A549 (cell line): ENCODE data around the gene MRPL42. TPM values are rescaled to one million over a fixed set of nuclear protein-coding genes. Genes with fewer than 3 reads are reported as not detected.
A peak's percentile ranks its signal among the peaks of the same experiment; 100 is the strongest.
"Not testable (repeated sequence)": the region's sequence is repeated elsewhere in the genome, so short reads cannot be mapped to it uniquely, and the experiment has no call there.

ENCODE experiments used
- ATAC-seq, 2 experiments: fragments of 200-7000 bp in 1 of 2; fragments of >200 bp in 1 of 2; cut with Nextera tagmentation in 1 of 2; cut with Tn5 transposase in 1 of 2; 3 replicates each; pipeline versions ENCODE4 v1.8.0 to v1.9.1; 2018 to 2020; ENCODE audit warnings: mild to moderate bottlenecking in 1 of 2, moderate library complexity in 1 of 2
- CTCF ChIA-PET: fragments of 300-600 bp; sonication (Branson Sonifier 250); formaldehyde crosslinking; extraction: SDS; loops from one replicate; lab custom pipeline; 2021; ENCODE audit warnings: antibody characterized with exemption, inconsistent platforms; lab: Yijun Ruan, JAX
- POLR2A ChIA-PET: fragments of 350-600 bp; formaldehyde crosslinking; extraction: SDS; loops from one replicate; lab custom pipeline; 2021; ENCODE audit warnings: antibody characterized with exemption, inconsistent platforms; lab: Yijun Ruan, JAX
- DNase-seq, 2 experiments: peaks; one replicate each; pipeline versions ENCODE4 v3.0.0 to v3.0.0-alpha.2; 2011 to 2016; ENCODE audit warnings: low read depth in 1 of 2, low spot score in 1 of 2
- FAIRE-seq: peaks from 2 replicates; lab custom pipeline; 2011; peaks lifted over from hg19 to GRCh38; lab: Jason Lieb, UNC
- H3K27ac ChIP-seq, 2 experiments: fragments of >200 bp; sonication (Bioruptor Twin); formaldehyde crosslinking; 3 replicates each; pipeline ENCODE4 v1.5.1; 2016 to 2017
- H3K4me1 ChIP-seq: fragments of >200 bp; sonication (Bioruptor Twin); formaldehyde crosslinking; 3 replicates; pipeline ENCODE4 v1.6.1; 2016
- H3K4me2 ChIP-seq: fragments of >200 bp; sonication (Bioruptor Twin); formaldehyde crosslinking; 3 replicates; pipeline ENCODE4 v1.6.1; 2016
- H3K4me3 ChIP-seq: fragments of >200 bp; sonication (Bioruptor Twin); formaldehyde crosslinking; 3 replicates; pipeline ENCODE4 v1.5.1; 2016
- H3K9me3 ChIP-seq: fragments of >200 bp; sonication (Bioruptor Twin); formaldehyde crosslinking; 3 replicates; pipeline ENCODE4 v1.6.1; 2016
- CBX2 ChIP-seq: fragments of 200-600 bp; sonication (generic); IDR thresholded peaks from 2 replicates; pipeline ENCODE4 v1.6.1; 2016; ENCODE audit warnings: low read depth, mild to moderate bottlenecking, borderline replicate concordance
- CHD2 ChIP-seq: fragments of 150-350 bp; IDR thresholded peaks from 2 replicates; pipeline ENCODE4 v1.6.1; 2014; ENCODE audit warnings: low read length; ENCODE audit not compliant: partially characterized antibody
- CHD4 ChIP-seq: fragments of 200-600 bp; sonication (generic); IDR thresholded peaks from 2 replicates; pipeline ENCODE4 v1.6.1; 2016; ENCODE audit warnings: antibody characterized with exemption, mild to moderate bottlenecking, borderline replicate concordance
- FOSB ChIP-seq: fragments of 250-450 bp; sonication (Bioruptor Pico); IDR thresholded peaks from 2 replicates; pipeline ENCODE4 v1.5.0; 2020; ENCODE audit warnings: mild to moderate bottlenecking, moderate library complexity
- FOSL2 ChIP-seq, 2 experiments: fragments of 450-650 bp in 1 of 2; fragments of >200 bp in 1 of 2; sonication (Bioruptor Twin) in 1 of 2; formaldehyde crosslinking; IDR thresholded peaks; 2 replicates each; pipeline versions ENCODE4 v1.5.0 to v1.6.1; 2016 to 2020; ENCODE audit warnings: mild to moderate bottlenecking in 1 of 2, moderate library complexity in 1 of 2
- FOXS1 ChIP-seq: fragments of 250-450 bp; sonication (Bioruptor Pico); IDR thresholded peaks from 2 replicates; pipeline ENCODE4 v1.5.0; 2020; ENCODE audit warnings: mild to moderate bottlenecking, moderate library complexity
- GATA3 ChIP-seq: IDR thresholded peaks from 2 replicates; pipeline ENCODE4 v1.6.1; 2012; ENCODE audit warnings: borderline replicate concordance
- HEYL ChIP-seq: fragments of 250-450 bp; sonication (Bioruptor Pico); IDR thresholded peaks from 2 replicates; pipeline ENCODE4 v1.8.0; 2021; ENCODE audit warnings: mild to moderate bottlenecking, moderate library complexity
- HOXA7 ChIP-seq: fragments of 250-450 bp; sonication (Bioruptor Pico); IDR thresholded peaks from 2 replicates; pipeline ENCODE4 v1.5.0; 2020; ENCODE audit warnings: mild to moderate bottlenecking, moderate library complexity
- JUN ChIP-seq, 2 experiments: fragments of >200 bp; sonication (Bioruptor Twin); formaldehyde crosslinking; IDR thresholded peaks; 2 replicates in 1 of 2; 3 replicates in 1 of 2; pipeline ENCODE4 v1.6.1; 2016 to 2017
- JUNB ChIP-seq: fragments of >200 bp; sonication (Bioruptor Twin); formaldehyde crosslinking; IDR thresholded peaks from 2 replicates; pipeline ENCODE4 v1.6.1; 2016
- MAFK ChIP-seq: fragments of 450-650 bp; IDR thresholded peaks from 2 replicates; pipeline ENCODE4 v1.6.1; 2014; ENCODE audit not compliant: partially characterized antibody
- MAZ ChIP-seq: fragments of 150-350 bp; IDR thresholded peaks from 2 replicates; pipeline ENCODE4 v1.6.1; 2014; ENCODE audit warnings: antibody characterized with exemption, low read depth, low read length, borderline replicate concordance
- NFE2L2 ChIP-seq: fragments of 150-350 bp; conservative IDR thresholded peaks from 2 replicates; pipeline ENCODE4 v1.6.1; 2014; ENCODE audit warnings: low read length
- NPAS2 ChIP-seq: fragments of 250-450 bp; sonication (Bioruptor Pico); IDR thresholded peaks from 2 replicates; pipeline ENCODE4 v1.8.0; 2022; ENCODE audit warnings: mild to moderate bottlenecking, moderate library complexity, borderline replicate concordance
- NR3C1 ChIP-seq: fragments of >200 bp; sonication (Bioruptor Twin); formaldehyde crosslinking; IDR thresholded peaks from 3 replicates; pipeline ENCODE4 v1.6.1; 2017
- PHF8 ChIP-seq: fragments of 200-600 bp; sonication (generic); IDR thresholded peaks from 2 replicates; pipeline ENCODE4 v1.6.1; 2016; ENCODE audit warnings: low read depth, mild to moderate bottlenecking, antibody characterized with exemption, moderate library complexity, borderline replicate concordance
- RAD21 ChIP-seq, 2 experiments: fragments of >200 bp in 1 of 2; sonication (Bioruptor Twin) in 1 of 2; formaldehyde crosslinking in 1 of 2; IDR thresholded peaks in 1 of 2; conservative IDR thresholded peaks in 1 of 2; 2 replicates in 1 of 2; 3 replicates in 1 of 2; pipeline ENCODE4 v1.6.1; 2012 to 2018; ENCODE audit warnings: inconsistent platforms in 1 of 2
- RCOR1 ChIP-seq: fragments of 150-350 bp; IDR thresholded peaks from 2 replicates; pipeline ENCODE4 v1.6.1; 2014; ENCODE audit warnings: antibody characterized with exemption, low read length, low read depth
- RFX5 ChIP-seq: fragments of 450-650 bp; IDR thresholded peaks from 2 replicates; pipeline ENCODE4 v1.7.1; 2014; ENCODE audit warnings: antibody characterized with exemption, mild to moderate bottlenecking, moderate library complexity
- TFCP2L1 ChIP-seq: fragments of 250-450 bp; sonication (Bioruptor Pico); IDR thresholded peaks from 2 replicates; pipeline ENCODE4 v1.5.0; 2021; ENCODE audit warnings: mild to moderate bottlenecking
- WGBS: methylation state at CpG from one replicate; pipeline ENCODE4 v1.1.6; 2017; ENCODE audit errors: missing lambda C conversion rate; 5-methylcytosine and 5-hydroxymethylcytosine counted together
- polyA plus RNA-seq, 4 experiments: library from polyadenylated mRNA; depleted of rRNA in 3 of 4; stranded (reverse); fragments of >200 nt; fragmentation: RNase III in 1 of 4; extraction: RNeasy Plus Mini Kit Qiagen cat#74134 plus additional on column Dnase treatment in 1 of 4; gene quantifications; 2 replicates in 3 of 4; 3 replicates in 1 of 4; pipeline ENCODE4 v1.2.3, GENCODE V29; 2011 to 2017
- TF ChIP-seq, protein P1 (sequence below): IDR thresholded peaks from 2 replicates; pipeline ENCODE4 v1.6.1; 2012
- TF ChIP-seq, protein P2 (sequence below): fragments of 150-350 bp; IDR thresholded peaks from 2 replicates; pipeline ENCODE4 v1.6.1; 2014; ENCODE audit warnings: low read depth, mild to moderate bottlenecking, low read length
- TF ChIP-seq, protein P3 (sequence below): fragments of >200 bp; sonication (Bioruptor Twin); formaldehyde crosslinking; IDR thresholded peaks from 2 replicates; pipeline ENCODE4 v1.6.1; 2016

Gene MRPL42
- polyA plus RNA-seq, 2 of the 4 experiments (the other 2 are of a cell fraction): 73.6 to 201 TPM

GRCh38 chr12:93430280-93430679 is 37.0 kb upstream of the MRPL42 start:
- ChIA-PET CTCF (interaction anchor here (1.0 to 4.4 kb wide), 2 partner anchors 10 to 34 kb away, joined by 3 to 29 read pairs; no protein-coding TSS in a partner anchor), POLR2A (no interaction called here)
- ATAC-seq: no peak
- no peak overlapping the region for H3K4me2 ChIP-seq
- FAIRE-seq: no peak
- 76% methylated on average over 4 of the region's 4 CpGs for WGBS
- H3K4me3 ChIP-seq: no peak overlapping the region
- H3K9me3 ChIP-seq: no peaks in the 10 kb centered on the region
- TF ChIP-seq MAFK: peak; percentile 41
- TF ChIP-seq CHD4: no peak
- TF ChIP-seq, all 56 proteins: peak for 1
- Histone ChIP-seq H3K4me1 (peaks cover 37% of the 10 kb centered on the region), H3K27ac (no peak overlapping the region)
- no peak for DNase-seq

DNA sequence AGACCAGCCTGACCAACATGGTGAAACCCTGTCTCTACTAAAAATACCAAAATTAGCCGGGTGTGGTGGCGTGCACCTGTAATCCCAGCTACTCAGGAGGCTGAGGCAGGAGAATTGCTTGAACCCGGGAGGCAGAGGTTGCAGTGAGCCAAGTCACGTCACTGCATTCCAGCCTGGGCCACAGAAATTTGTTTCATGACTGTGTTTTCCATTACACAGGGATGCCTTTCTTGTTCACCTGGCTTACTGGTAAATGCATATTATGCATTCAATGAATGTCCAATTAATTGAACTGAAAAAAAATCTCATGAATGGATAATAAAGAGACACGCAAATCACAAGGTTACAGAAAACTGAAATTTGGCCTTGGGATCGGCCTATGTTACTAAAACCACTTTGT is 35.3 kb upstream of the MRPL42 start:
- H3K9me3 ChIP-seq, FAIRE-seq, ATAC-seq, POLR2A ChIA-PET, H3K27ac ChIP-seq, H3K4me2 ChIP-seq, H3K4me3 ChIP-seq, DNase-seq: not testable (repeated sequence)
- WGBS: 98% methylated on average over 6 of the region's 6 CpGs
- H3K4me1 ChIP-seq: peaks cover 36% of the 10 kb centered on the region
- CTCF ChIA-PET: interaction anchor here (1.3 to 2.0 kb wide), 4 partner anchors 12 to 670 kb away, joined by 3 to 7 read pairs (median 4); no protein-coding TSS in a partner anchor

- POLR2A ChIA-PET: no interaction called here
- no peak for FAIRE-seq
These were observed 33.0 kb upstream of the MRPL42 start for GRCh38 chr12:93434256-93434865.

GRCh38 chr12:93438266-93439050 is 28.9 kb upstream of the MRPL42 start:
- 88% methylated on average over 3 of the region's 3 CpGs for WGBS
- TF ChIP-seq MAFK (no peak), HOXA7 (CRISPR knock-in tag) (no peak), FOSL2 (IDR thresholded peaks at IDR 0.05) (no peak), FOSL2 (CRISPR knock-in tag; IDR thresholded peaks at IDR 0.05) (no peak), FOSB (CRISPR knock-in tag) (no peak), FOXS1 (CRISPR knock-in tag) (no peak), CBX2 (no peak), RAD21 (conservative IDR thresholded peaks at IDR 0.05 in 1 of 2, IDR thresholded peaks at IDR 0.05 in 1 of 2) (no peak), JUNB (no peak), NPAS2 (CRISPR knock-in tag) (no peak), HEYL (CRISPR knock-in tag) (no peak), NR3C1 (no peak), CHD2 (no peak), RFX5 (no peak), JUN (IDR thresholded peaks at IDR 0.05) (no peak), NFE2L2 (no peak), MAZ (no peak), TFCP2L1 (CRISPR knock-in tag) (no peak)
- TF ChIP-seq, protein P1, sequence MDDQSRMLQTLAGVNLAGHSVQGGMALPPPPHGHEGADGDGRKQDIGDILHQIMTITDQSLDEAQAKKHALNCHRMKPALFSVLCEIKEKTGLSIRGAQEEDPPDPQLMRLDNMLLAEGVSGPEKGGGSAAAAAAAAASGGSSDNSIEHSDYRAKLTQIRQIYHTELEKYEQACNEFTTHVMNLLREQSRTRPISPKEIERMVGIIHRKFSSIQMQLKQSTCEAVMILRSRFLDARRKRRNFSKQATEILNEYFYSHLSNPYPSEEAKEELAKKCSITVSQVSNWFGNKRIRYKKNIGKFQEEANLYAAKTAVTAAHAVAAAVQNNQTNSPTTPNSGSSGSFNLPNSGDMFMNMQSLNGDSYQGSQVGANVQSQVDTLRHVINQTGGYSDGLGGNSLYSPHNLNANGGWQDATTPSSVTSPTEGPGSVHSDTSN: no peak
- TF ChIP-seq, protein P2, sequence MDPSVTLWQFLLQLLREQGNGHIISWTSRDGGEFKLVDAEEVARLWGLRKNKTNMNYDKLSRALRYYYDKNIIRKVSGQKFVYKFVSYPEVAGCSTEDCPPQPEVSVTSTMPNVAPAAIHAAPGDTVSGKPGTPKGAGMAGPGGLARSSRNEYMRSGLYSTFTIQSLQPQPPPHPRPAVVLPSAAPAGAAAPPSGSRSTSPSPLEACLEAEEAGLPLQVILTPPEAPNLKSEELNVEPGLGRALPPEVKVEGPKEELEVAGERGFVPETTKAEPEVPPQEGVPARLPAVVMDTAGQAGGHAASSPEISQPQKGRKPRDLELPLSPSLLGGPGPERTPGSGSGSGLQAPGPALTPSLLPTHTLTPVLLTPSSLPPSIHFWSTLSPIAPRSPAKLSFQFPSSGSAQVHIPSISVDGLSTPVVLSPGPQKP: no peak
- ChIA-PET POLR2A (no interaction called here), CTCF (interaction anchor here (1.0 to 2.7 kb wide), 4 partner anchors 12 to 664 kb away, joined by 3 to 13 read pairs (median 4); no protein-coding TSS in a partner anchor)
- H3K4me1 ChIP-seq: peaks cover 41% of the 10 kb centered on the region
- FAIRE-seq: no peak
- no peak overlapping the region for H3K4me3 ChIP-seq
- DNase-seq: no peak
- no peaks in the 10 kb centered on the region for H3K9me3 ChIP-seq
- H3K27ac ChIP-seq: no peak overlapping the region
- ATAC-seq: no peak
- H3K4me2 ChIP-seq: peak overlapping the region; percentile 75

More at GRCh38 chr12:93434256-93434865, 33.0 kb upstream of the MRPL42 start:
- 88% methylated on average over 5 of the region's 5 CpGs for WGBS
- CTCF ChIA-PET: interaction anchor here (0.8 to 1.6 kb wide), 2 partner anchors 15 to 33 kb away, joined by 3 to 8 read pairs; no protein-coding TSS in a partner anchor
- Histone ChIP-seq H3K4me2 (no peak overlapping the region), H3K27ac (no peak overlapping the region), H3K9me3 (no peaks in the 10 kb centered on the region), H3K4me1 (peaks cover 33% of the 10 kb centered on the region), H3K4me3 (no peak overlapping the region)
- ATAC-seq (no peak), DNase-seq (no peak)
- TF ChIP-seq NR3C1: no peak
- TF ChIP-seq HEYL (CRISPR knock-in tag): no peak
- TF ChIP-seq, protein P3, sequence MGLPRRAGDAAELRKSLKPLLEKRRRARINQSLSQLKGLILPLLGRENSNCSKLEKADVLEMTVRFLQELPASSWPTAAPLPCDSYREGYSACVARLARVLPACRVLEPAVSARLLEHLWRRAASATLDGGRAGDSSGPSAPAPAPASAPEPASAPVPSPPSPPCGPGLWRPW: no peak
- no peak for TF ChIP-seq GATA3
- TF ChIP-seq PHF8: no peak
- TF ChIP-seq CHD2: no peak
- TF ChIP-seq RCOR1: no peak
